IPS-18a (cell line): ENCODE results near the gene LGI4.

Source experiments
- H3K27ac ChIP-seq: one replicate; pipeline ENCODE4 v1.5.1; 2013; ENCODE audit warnings: low read length
- H3K27me3 ChIP-seq: one replicate; pipeline ENCODE4 v1.6.1; 2013; ENCODE audit warnings: mild to moderate bottlenecking, low read length; ENCODE audit not compliant: control insufficient read depth, insufficient read depth
- H3K36me3 ChIP-seq: one replicate; pipeline ENCODE4 v1.6.1; 2013; ENCODE audit warnings: low read depth, low read length; ENCODE audit not compliant: control insufficient read depth
- H3K4me1 ChIP-seq: one replicate; pipeline ENCODE4 v1.6.1; 2013; ENCODE audit warnings: low read depth, low read length; ENCODE audit not compliant: control insufficient read depth
- H3K4me3 ChIP-seq: one replicate; pipeline ENCODE4 v1.5.1; 2013; ENCODE audit warnings: low read length
- H3K9ac ChIP-seq: one replicate; pipeline ENCODE4 v1.6.1; 2013; ENCODE audit warnings: mild to moderate bottlenecking, low read length, moderate library complexity
- H3K9me3 ChIP-seq: one replicate; pipeline ENCODE4 v1.6.1; 2013; ENCODE audit warnings: low read depth, low read length; ENCODE audit not compliant: control insufficient read depth

The LGI4 gene

DNA sequence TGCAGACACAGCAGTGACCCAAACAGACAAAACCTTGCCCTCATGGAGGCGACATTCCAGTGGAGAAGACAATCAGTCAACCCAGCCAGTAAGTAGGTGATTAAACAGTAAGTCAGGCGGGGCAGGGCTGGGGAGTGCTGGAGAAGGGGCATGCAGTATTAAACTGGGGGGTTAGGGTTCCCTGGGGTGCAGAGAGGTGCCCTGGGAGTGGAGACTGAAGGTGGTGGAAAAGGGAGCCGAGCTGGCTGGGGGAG is 50.4 kb downstream of the LGI4 start:
- H3K4me1 ChIP-seq: no peaks in the 10 kb centered on the region
- no peak overlapping the region for H3K4me3 ChIP-seq
- no peaks in the 10 kb centered on the region for H3K9me3 ChIP-seq
- no peak overlapping the region for H3K9ac ChIP-seq
- no peak overlapping the region for H3K27ac ChIP-seq
- H3K27me3 ChIP-seq: no peaks in the 10 kb centered on the region
- no peaks in the 10 kb centered on the region for H3K36me3 ChIP-seq

DNA sequence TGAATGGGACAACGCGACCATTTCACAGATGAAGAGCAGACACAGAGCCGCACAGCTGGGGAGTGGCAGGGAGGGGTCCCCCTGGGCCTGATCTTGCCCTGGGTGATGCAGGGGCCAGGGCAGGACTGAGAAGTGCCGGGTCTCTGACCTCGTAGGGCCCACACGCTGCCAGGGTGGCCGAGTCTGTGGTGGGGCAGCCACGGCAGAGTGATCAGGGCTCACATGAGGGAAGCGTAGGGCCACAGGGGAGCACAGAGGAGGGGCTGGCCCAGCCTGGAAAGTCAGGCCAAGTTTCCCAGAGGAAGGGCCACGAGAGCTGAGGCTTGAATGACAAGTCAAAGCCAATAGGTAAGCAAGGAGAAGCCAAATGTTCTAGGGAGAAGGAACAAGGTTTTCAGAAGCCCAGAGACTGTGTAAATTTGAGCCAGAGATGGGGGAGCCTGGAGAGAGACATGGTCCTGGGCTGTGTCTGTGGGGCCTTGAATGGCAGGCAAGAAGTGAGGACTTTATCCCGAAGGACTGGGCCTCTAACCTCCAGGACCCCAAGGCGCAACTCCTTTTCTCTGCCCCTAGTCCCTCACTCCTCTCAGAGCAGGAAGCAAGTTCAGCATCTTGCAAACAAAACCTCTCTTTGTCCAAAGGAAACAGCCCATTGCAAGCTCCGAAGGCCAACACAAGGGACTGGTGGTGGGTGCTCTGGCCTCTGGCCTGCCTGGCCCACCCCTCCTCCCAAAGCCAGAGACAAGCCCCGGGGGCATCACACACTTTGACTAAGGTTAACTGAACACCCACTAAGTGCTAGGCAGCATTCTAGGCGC is 51.0 kb downstream of the LGI4 start:
- Histone ChIP-seq H3K36me3 (no peaks in the 10 kb centered on the region), H3K27me3 (no peaks in the 10 kb centered on the region), H3K4me3 (no peak overlapping the region), H3K27ac (no peak overlapping the region), H3K9ac (no peak overlapping the region), H3K4me1 (no peaks in the 10 kb centered on the region), H3K9me3 (no peaks in the 10 kb centered on the region)

GRCh38 chr19:35081201-35081600 is 53.7 kb downstream of the LGI4 start:
- Histone ChIP-seq H3K27ac (no peak overlapping the region), H3K4me3 (no peak overlapping the region), H3K4me1 (no peaks in the 10 kb centered on the region), H3K27me3 (no peaks in the 10 kb centered on the region), H3K9me3 (no peaks in the 10 kb centered on the region), H3K36me3 (no peaks in the 10 kb centered on the region), H3K9ac (no peak overlapping the region)

- H3K27me3 ChIP-seq: no peaks in the 10 kb centered on the region
These were observed 54.2 kb downstream of the LGI4 start for GRCh38 chr19:35080613-35081170.

GRCh38 chr19:35079826-35080225 is 55.0 kb downstream of the LGI4 start:
- H3K4me1 ChIP-seq: no peaks in the 10 kb centered on the region
- no peak overlapping the region for H3K9ac ChIP-seq
- H3K4me3 ChIP-seq: no peak overlapping the region
- H3K27me3 ChIP-seq: no peaks in the 10 kb centered on the region
- H3K27ac ChIP-seq: no peak overlapping the region
- H3K36me3 ChIP-seq: no peaks in the 10 kb centered on the region
- no peaks in the 10 kb centered on the region for H3K9me3 ChIP-seq

More at GRCh38 chr19:35080613-35081170, 54.2 kb downstream of the LGI4 start:
- no peaks in the 10 kb centered on the region for H3K9me3 ChIP-seq
- H3K4me3 ChIP-seq: no peak overlapping the region
- no peaks in the 10 kb centered on the region for H3K36me3 ChIP-seq
- no peak overlapping the region for H3K9ac ChIP-seq
- no peaks in the 10 kb centered on the region for H3K4me1 ChIP-seq
- no peak overlapping the region for H3K27ac ChIP-seq

GRCh38 chr19:35077411-35078223 is 57.2 kb downstream of the LGI4 start:
- no peak overlapping the region for H3K9ac ChIP-seq
- no peak overlapping the region for H3K4me3 ChIP-seq
- H3K9me3 ChIP-seq: no peaks in the 10 kb centered on the region
- H3K27ac ChIP-seq: no peak overlapping the region
- H3K36me3 ChIP-seq: no peaks in the 10 kb centered on the region
- no peaks in the 10 kb centered on the region for H3K4me1 ChIP-seq
- no peaks in the 10 kb centered on the region for H3K27me3 ChIP-seq

- H3K36me3 ChIP-seq: no peaks in the 10 kb centered on the region
- H3K27me3 ChIP-seq: no peaks in the 10 kb centered on the region
- H3K4me1 ChIP-seq: no peaks in the 10 kb centered on the region
- H3K4me3 ChIP-seq: no peak overlapping the region
- no peak overlapping the region for H3K9ac ChIP-seq
- H3K9me3 ChIP-seq: no peaks in the 10 kb centered on the region
- H3K27ac ChIP-seq: no peak overlapping the region
These were observed 58.2 kb downstream of the LGI4 start for GRCh38 chr19:35076657-35077056.

DNA sequence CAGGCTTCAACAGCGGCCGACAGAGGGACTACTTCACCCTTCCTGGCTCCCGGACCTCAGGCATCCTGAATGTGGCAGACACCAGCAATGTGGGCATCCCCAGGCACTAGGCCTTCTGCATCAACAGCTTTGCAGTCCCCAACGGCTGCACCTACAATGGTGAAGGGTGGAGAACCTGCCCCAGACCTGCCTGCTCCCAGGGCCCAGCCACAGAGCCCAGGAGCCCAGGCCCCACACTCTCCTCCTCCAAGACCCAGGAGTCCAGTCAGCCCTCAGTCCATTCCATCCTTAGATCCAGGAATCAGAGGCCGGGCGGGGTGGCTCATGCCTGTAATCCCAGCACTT is 58.9 kb downstream of the LGI4 start:
- no peak overlapping the region for H3K27ac ChIP-seq

DNA sequence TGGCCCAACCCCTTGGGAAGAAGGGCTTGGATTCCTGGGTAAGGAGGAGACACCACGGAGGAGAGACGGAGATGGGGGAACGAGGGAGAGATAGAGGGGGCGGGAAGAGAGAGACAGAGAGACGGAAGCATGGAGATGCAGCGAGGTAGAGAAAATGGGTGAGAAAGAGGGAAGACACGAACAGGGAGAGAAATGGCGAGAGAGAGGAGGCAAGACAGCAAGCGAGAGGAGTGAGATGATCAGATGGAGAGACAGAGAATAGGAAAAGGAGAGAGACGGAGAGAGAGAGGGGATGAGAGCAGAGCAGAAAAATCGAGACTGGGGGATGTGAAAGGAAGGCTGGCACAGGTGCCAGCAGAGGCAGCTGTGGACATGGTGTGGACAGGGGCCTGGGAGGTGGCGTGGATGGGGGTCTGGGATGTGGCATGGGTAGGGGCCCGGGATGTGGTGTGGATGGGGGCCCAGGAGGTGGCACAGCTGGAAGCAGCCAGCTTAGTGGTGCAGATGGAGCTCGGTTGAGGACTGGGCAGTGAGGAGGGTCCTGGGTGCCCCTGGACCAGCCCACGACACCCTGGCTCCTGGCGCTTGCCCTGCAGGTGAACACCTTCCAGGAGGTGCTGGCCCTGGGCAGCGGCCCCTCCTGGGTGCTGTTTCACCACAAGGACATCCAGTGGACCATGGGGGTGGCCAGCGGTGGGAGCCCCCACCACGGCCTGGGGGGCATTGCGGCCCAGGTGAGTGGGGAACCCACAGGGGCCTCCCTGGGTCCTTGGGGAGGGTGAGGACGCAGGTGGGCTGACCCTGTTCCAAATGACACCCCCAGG is 59.4 kb downstream of the LGI4 start:
- no peaks in the 10 kb centered on the region for H3K27me3 ChIP-seq
- no peak overlapping the region for H3K4me3 ChIP-seq
- no peaks in the 10 kb centered on the region for H3K4me1 ChIP-seq
- no peak overlapping the region for H3K27ac ChIP-seq
- no peak overlapping the region for H3K9ac ChIP-seq
- no peaks in the 10 kb centered on the region for H3K36me3 ChIP-seq
- H3K9me3 ChIP-seq: no peaks in the 10 kb centered on the region

More for the DNA sequence above, 58.9 kb downstream of the LGI4 start:
- Histone ChIP-seq H3K9me3 (no peaks in the 10 kb centered on the region), H3K36me3 (no peaks in the 10 kb centered on the region), H3K9ac (no peak overlapping the region), H3K4me1 (no peaks in the 10 kb centered on the region), H3K27me3 (no peaks in the 10 kb centered on the region), H3K4me3 (no peak overlapping the region)
